Measurements from ENCODE around the gene CCDC85B. TPM values are rescaled to one million over a fixed set of nuclear protein-coding genes. Genes with fewer than 3 reads are reported as not detected.

CCDC85B gene
- total and polyA plus RNA-seq, 2 experiments from 2014 or later, result 15.1 to 41.6 TPM

GRCh38 chr11:65862191-65862735, 28.2 kb upstream of the CCDC85B start:
- Histone ChIP-seq H3K4me2 (peak overlapping the region; percentile 90), H4K20me1 (ENCODE audit: insufficient read depth, poor library complexity, severe bottlenecking) (peaks cover 4% of the 10 kb centered on the region), H3K79me2 (peaks cover 25% of the 10 kb centered on the region), H3K9me2 (replicated peaks; ENCODE audit: insufficient read depth) (no peaks in the 10 kb centered on the region), H3K27me3 (no peaks in the 10 kb centered on the region), H3K4me3 (no peak overlapping the region), H2AFZ (no peak overlapping the region), H3K36me3 (replicated peaks; ENCODE audit: insufficient read depth, low read depth) (no peaks in the 10 kb centered on the region), H3K4me1 (ENCODE audit: insufficient read depth) (peaks cover 9% of the 10 kb centered on the region), H3K9me3 (ENCODE audit: low read depth) (no peaks in the 10 kb centered on the region), H3K27ac (no peak overlapping the region)
- TF ChIP-seq EZH2phosphoT487 (IDR thresholded peaks at IDR 0.05; ENCODE audit: low read depth, severe bottlenecking, unreplicated experiment), result no peak
- TF ChIP-seq EZH2 (IDR thresholded peaks at IDR 0.05; ENCODE audit: borderline replicate concordance), result no peak
- no peak for TF ChIP-seq CTCF (IDR thresholded peaks at IDR 0.05; ENCODE audit: poor library complexity)
- 78% methylated on average over 5 of the region's 5 CpGs for WGBS (ENCODE audit: low lambda C conversion rate, missing lambda C conversion rate)
- DNase-seq (ENCODE audit: low spot score), result no peak

- H3K79me2 ChIP-seq, result peaks cover 21% of the 10 kb centered on the region
- no peaks in the 10 kb centered on the region for H4K20me1 ChIP-seq (ENCODE audit: insufficient read depth, poor library complexity, severe bottlenecking)
- TF ChIP-seq EZH2phosphoT487 (IDR thresholded peaks at IDR 0.05; ENCODE audit: low read depth, severe bottlenecking, unreplicated experiment), result no peak
- no peak for TF ChIP-seq CTCF (IDR thresholded peaks at IDR 0.05; ENCODE audit: poor library complexity)
- no peak for TF ChIP-seq EZH2 (IDR thresholded peaks at IDR 0.05; ENCODE audit: borderline replicate concordance)
- H3K36me3 ChIP-seq (replicated peaks; ENCODE audit: insufficient read depth, low read depth), result no peaks in the 10 kb centered on the region
- WGBS (ENCODE audit: low lambda C conversion rate, missing lambda C conversion rate), result 96% methylated on average over 22 of the region's 24 CpGs
- no peak overlapping the region for H3K27ac ChIP-seq
- no peaks in the 10 kb centered on the region for H3K9me2 ChIP-seq (replicated peaks; ENCODE audit: insufficient read depth)
- H2AFZ ChIP-seq, result no peak overlapping the region
- no peak overlapping the region for H3K4me2 ChIP-seq
- DNase-seq (ENCODE audit: low spot score), result no peak
- no peaks in the 10 kb centered on the region for H3K27me3 ChIP-seq
- H3K9me3 ChIP-seq (ENCODE audit: low read depth), result no peaks in the 10 kb centered on the region
- H3K4me1 ChIP-seq (ENCODE audit: insufficient read depth), result peaks cover 9% of the 10 kb centered on the region
- H3K4me3 ChIP-seq, result no peak overlapping the region
Observed at GRCh38 chr11:65862941-65863888, 27.3 kb upstream of the CCDC85B start.

GRCh38 chr11:65863889-65864705, 26.4 kb upstream of the CCDC85B start:
- Histone ChIP-seq H3K9me3 (ENCODE audit: low read depth) (no peaks in the 10 kb centered on the region), H3K4me2 (no peak overlapping the region), H3K9me2 (replicated peaks; ENCODE audit: insufficient read depth) (no peaks in the 10 kb centered on the region), H3K36me3 (replicated peaks; ENCODE audit: insufficient read depth, low read depth) (no peaks in the 10 kb centered on the region), H2AFZ (no peak overlapping the region), H3K4me1 (ENCODE audit: insufficient read depth) (peaks cover 9% of the 10 kb centered on the region), H3K27ac (no peak overlapping the region), H3K79me2 (peaks cover 21% of the 10 kb centered on the region), H3K27me3 (no peaks in the 10 kb centered on the region), H4K20me1 (ENCODE audit: insufficient read depth, poor library complexity, severe bottlenecking) (no peaks in the 10 kb centered on the region), H3K4me3 (no peak overlapping the region)
- WGBS (ENCODE audit: low lambda C conversion rate, missing lambda C conversion rate), result 87% methylated on average over 12 of the region's 12 CpGs
- TF ChIP-seq EZH2phosphoT487 (IDR thresholded peaks at IDR 0.05; ENCODE audit: low read depth, severe bottlenecking, unreplicated experiment) (no peak), EZH2 (IDR thresholded peaks at IDR 0.05; ENCODE audit: borderline replicate concordance) (no peak), CTCF (IDR thresholded peaks at IDR 0.05; ENCODE audit: poor library complexity) (no peak)
- DNase-seq (ENCODE audit: low spot score), result no peak
